ENCODE measurements around the gene COPRS. TPM values are rescaled to one million over a fixed set of nuclear protein-coding genes. Genes with fewer than 3 reads are reported as not detected.

COPRS gene
- total and polyA plus RNA-seq, 2 of the 13 experiments (the other 11 are each of a cell fraction or from before 2014, with no cell fraction given), result 22.7 to 93.8 TPM

DNA sequence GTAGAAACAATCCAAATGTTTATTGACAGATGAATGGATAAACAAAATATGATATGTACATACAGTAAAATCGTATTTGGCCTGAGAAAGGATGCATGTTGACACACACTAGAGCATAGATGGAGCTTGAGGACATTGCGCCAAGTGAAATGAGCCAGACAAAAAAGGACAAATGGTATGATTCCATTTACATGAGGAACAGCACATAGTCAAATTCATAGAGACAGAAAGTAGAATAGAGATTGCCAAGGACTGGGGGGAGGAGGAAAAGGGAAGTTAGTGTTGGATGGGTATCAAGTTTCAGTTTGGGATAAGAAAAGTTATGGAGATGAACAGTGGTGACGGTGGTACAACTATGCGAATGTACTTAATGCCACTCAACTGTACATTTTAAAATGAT lies 47.9 kb downstream of the COPRS start:
- no peaks in the 10 kb centered on the region for H3K27me3 ChIP-seq (ENCODE audit: control insufficient read depth in 1 of 2, insufficient read depth in 2 of 2, low read length in 2 of 2)
- BruUV-seq (replicated peaks), result no TSS peak
- no peak overlapping the region for H2AFZ ChIP-seq (ENCODE audit: low read length)
- TF ChIP-seq RCOR2 (CRISPR knock-in tag; IDR thresholded peaks at IDR 0.05), result no peak
- TF ChIP-seq RNF2 (conservative IDR thresholded peaks at IDR 0.05; ENCODE audit: low read depth), result no peak
- TF ChIP-seq, protein P1, sequence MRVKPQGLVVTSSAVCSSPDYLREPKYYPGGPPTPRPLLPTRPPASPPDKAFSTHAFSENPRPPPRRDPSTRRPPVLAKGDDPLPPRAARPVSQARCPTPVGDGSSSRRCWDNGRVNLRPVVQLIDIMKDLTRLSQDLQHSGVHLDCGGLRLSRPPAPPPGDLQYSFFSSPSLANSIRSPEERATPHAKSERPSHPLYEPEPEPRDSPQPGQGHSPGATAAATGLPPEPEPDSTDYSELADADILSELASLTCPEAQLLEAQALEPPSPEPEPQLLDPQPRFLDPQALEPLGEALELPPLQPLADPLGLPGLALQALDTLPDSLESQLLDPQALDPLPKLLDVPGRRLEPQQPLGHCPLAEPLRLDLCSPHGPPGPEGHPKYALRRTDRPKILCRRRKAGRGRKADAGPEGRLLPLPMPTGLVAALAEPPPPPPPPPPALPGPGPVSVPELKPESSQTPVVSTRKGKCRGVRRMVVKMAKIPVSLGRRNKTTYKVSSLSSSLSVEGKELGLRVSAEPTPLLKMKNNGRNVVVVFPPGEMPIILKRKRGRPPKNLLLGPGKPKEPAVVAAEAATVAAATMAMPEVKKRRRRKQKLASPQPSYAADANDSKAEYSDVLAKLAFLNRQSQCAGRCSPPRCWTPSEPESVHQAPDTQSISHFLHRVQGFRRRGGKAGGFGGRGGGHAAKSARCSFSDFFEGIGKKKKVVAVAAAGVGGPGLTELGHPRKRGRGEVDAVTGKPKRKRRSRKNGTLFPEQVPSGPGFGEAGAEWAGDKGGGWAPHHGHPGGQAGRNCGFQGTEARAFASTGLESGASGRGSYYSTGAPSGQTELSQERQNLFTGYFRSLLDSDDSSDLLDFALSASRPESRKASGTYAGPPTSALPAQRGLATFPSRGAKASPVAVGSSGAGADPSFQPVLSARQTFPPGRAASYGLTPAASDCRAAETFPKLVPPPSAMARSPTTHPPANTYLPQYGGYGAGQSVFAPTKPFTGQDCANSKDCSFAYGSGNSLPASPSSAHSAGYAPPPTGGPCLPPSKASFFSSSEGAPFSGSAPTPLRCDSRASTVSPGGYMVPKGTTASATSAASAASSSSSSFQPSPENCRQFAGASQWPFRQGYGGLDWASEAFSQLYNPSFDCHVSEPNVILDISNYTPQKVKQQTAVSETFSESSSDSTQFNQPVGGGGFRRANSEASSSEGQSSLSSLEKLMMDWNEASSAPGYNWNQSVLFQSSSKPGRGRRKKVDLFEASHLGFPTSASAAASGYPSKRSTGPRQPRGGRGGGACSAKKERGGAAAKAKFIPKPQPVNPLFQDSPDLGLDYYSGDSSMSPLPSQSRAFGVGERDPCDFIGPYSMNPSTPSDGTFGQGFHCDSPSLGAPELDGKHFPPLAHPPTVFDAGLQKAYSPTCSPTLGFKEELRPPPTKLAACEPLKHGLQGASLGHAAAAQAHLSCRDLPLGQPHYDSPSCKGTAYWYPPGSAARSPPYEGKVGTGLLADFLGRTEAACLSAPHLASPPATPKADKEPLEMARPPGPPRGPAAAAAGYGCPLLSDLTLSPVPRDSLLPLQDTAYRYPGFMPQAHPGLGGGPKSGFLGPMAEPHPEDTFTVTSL (CRISPR knock-in tag; IDR thresholded peaks at IDR 0.05; ENCODE audit: borderline replicate concordance), result no peak
- TF ChIP-seq ZNF274 (CRISPR knock-in tag; IDR thresholded peaks at IDR 0.05), result no peak
- TF ChIP-seq ZNF3 (CRISPR knock-in tag; IDR thresholded peaks at IDR 0.05), result no peak
- no peak for TF ChIP-seq NCOA5 (CRISPR knock-in tag; IDR thresholded peaks at IDR 0.05)
- no peak for TF ChIP-seq TAF1 (CRISPR knock-in tag; IDR thresholded peaks at IDR 0.05)
- TF ChIP-seq NFE2L2 (IDR thresholded peaks at IDR 0.05; ENCODE audit: low read length), result no peak
- TF ChIP-seq, protein P2, sequence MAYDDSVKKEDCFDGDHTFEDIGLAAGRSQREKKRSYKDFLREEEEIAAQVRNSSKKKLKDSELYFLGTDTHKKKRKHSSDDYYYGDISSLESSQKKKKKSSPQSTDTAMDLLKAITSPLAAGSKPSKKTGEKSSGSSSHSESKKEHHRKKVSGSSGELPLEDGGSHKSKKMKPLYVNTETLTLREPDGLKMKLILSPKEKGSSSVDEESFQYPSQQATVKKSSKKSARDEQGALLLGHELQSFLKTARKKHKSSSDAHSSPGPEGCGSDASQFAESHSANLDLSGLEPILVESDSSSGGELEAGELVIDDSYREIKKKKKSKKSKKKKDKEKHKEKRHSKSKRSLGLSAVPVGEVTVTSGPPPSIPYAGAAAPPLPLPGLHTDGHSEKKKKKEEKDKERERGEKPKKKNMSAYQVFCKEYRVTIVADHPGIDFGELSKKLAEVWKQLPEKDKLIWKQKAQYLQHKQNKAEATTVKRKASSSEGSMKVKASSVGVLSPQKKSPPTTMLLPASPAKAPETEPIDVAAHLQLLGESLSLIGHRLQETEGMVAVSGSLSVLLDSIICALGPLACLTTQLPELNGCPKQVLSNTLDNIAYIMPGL (CRISPR knock-in tag; IDR thresholded peaks at IDR 0.05; ENCODE audit: borderline replicate concordance in 1 of 2, low read depth in 1 of 2), result no peak
- TF ChIP-seq BORCS8-MEF2B (CRISPR knock-in tag; IDR thresholded peaks at IDR 0.05), result no peak
- no peak for TF ChIP-seq MBNL3 (CRISPR knock-in tag; conservative IDR thresholded peaks at IDR 0.05)
- TF ChIP-seq, protein P3, sequence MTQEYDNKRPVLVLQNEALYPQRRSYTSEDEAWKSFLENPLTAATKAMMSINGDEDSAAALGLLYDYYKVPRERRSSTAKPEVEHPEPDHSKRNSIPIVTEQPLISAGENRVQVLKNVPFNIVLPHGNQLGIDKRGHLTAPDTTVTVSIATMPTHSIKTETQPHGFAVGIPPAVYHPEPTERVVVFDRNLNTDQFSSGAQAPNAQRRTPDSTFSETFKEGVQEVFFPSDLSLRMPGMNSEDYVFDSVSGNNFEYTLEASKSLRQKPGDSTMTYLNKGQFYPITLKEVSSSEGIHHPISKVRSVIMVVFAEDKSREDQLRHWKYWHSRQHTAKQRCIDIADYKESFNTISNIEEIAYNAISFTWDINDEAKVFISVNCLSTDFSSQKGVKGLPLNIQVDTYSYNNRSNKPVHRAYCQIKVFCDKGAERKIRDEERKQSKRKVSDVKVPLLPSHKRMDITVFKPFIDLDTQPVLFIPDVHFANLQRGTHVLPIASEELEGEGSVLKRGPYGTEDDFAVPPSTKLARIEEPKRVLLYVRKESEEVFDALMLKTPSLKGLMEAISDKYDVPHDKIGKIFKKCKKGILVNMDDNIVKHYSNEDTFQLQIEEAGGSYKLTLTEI (CRISPR knock-in tag; conservative IDR thresholded peaks at IDR 0.05), result no peak
- no peak for TF ChIP-seq ZNF790 (CRISPR knock-in tag; IDR thresholded peaks at IDR 0.05; ENCODE audit: borderline replicate concordance)
- TF ChIP-seq DNMT1 (CRISPR knock-in tag; IDR thresholded peaks at IDR 0.05), result no peak
- TF ChIP-seq, protein P4, sequence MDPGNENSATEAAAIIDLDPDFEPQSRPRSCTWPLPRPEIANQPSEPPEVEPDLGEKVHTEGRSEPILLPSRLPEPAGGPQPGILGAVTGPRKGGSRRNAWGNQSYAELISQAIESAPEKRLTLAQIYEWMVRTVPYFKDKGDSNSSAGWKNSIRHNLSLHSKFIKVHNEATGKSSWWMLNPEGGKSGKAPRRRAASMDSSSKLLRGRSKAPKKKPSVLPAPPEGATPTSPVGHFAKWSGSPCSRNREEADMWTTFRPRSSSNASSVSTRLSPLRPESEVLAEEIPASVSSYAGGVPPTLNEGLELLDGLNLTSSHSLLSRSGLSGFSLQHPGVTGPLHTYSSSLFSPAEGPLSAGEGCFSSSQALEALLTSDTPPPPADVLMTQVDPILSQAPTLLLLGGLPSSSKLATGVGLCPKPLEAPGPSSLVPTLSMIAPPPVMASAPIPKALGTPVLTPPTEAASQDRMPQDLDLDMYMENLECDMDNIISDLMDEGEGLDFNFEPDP (CRISPR knock-in tag; conservative IDR thresholded peaks at IDR 0.05), result no peak
- TF ChIP-seq ZNF615 (CRISPR knock-in tag; IDR thresholded peaks at IDR 0.05; ENCODE audit: borderline replicate concordance), result no peak
- in situ Hi-C loops (cut with HindIII; ENCODE audit: extremely low pct_ligation_motif_present, low pct_unique_long_range_greater_than_20kb) (loop anchor here (10.0 kb wide), 1 partner anchor 56 kb away; no protein-coding TSS in a partner anchor), intact Hi-C loops (cut with micrococcal nuclease; ENCODE audit: unreplicated experiment) (no loop called here)
- no peak overlapping the region for H3K27ac ChIP-seq (ENCODE audit: extremely low read length, insufficient read depth, low read length)
- peaks cover 50% of the 10 kb centered on the region for H3K4me1 ChIP-seq (ENCODE audit: insufficient read depth, low read length)
- H3K4me3 ChIP-seq (replicated peaks in 1 of 3; ENCODE audit: insufficient read depth in 1 of 3, low read depth in 2 of 3, low read length in 3 of 3), result no peak overlapping the region
- DNase-seq (ENCODE audit: low spot score), result no peak
- H3K4me2 ChIP-seq (ENCODE audit: low read depth, low read length), result no peak overlapping the region
- no peaks in the 10 kb centered on the region for H3K79me2 ChIP-seq (ENCODE audit: insufficient read depth, low read length)
- no peaks in the 10 kb centered on the region for H3K36me3 ChIP-seq (replicated peaks in 1 of 2; ENCODE audit: control insufficient read depth in 1 of 2, insufficient read depth in 2 of 2, low read length in 2 of 2)
- 66% methylated on average over 4 of the region's 4 CpGs for WGBS (ENCODE audit: low lambda C conversion rate)
- H4K20me1 ChIP-seq (ENCODE audit: insufficient read depth, low read length), result no peaks in the 10 kb centered on the region
- ATAC-seq, result no peak
- H3K9ac ChIP-seq (ENCODE audit: insufficient read depth, low read depth, low read length), result no peak overlapping the region
- ChIA-PET POLR2A (no interaction called here), CTCF (ENCODE audit: low intra/inter-chr PET ratio, low total read pairs) (no interaction called here)
- no peak for FAIRE-seq
- H3K9me3 ChIP-seq (ENCODE audit: low read length), result no peaks in the 10 kb centered on the region

All from HepG2 (cell line).